ELR (cell line): ENCODE results near the gene BTBD9.
A peak's percentile ranks its signal among the peaks of the same experiment; 100 is the strongest.
"Not testable (repeated sequence)": the region's sequence is repeated elsewhere in the genome, so short reads cannot be mapped to it uniquely, and the experiment has no call there.

ENCODE experiments used
- DNase-seq: peaks from one replicate; pipeline ENCODE4 v3.0.0-alpha.2; 2015; ENCODE audit warnings: low read depth

Gene BTBD9

DNA sequence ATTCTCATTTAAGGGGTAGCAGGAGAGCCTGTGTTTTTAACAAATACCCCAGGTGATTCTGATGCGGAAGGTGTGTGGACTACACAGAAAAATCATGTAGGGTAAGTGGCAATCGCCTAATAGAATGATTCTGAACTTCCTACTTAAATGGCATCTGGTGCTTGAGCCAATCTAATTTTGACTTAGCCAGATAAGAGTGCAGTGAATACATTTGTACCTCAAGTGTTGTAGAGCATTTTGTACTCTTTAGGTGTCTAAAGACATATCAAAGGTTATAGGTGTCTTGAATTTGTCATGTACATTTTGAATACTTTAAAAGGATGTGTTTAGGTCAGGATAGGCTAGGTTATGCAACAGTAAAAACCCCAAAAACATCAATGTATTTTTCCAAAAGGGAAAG lies 10.0 kb upstream of the BTBD9 start:
- DNase-seq, result no peak

DNA sequence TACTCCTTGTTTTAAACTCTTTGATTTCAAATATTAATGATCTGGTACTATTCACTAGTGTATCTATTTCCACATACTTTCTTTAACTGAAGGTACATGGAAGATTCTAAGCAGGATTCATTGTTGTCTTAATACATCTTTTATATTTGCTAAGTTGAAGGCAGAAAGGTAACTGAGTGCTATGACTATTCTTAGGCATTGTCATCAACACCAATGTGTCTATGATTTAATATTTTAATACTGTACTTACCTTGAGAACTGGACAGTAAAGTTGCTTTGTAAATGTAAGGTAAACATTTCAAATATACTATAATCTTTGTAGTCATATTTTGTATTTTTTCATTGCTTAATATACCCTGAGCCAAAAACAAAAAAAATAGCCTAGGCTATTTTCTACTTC lies 8.9 kb upstream of the BTBD9 start:
- no peak for DNase-seq

DNA sequence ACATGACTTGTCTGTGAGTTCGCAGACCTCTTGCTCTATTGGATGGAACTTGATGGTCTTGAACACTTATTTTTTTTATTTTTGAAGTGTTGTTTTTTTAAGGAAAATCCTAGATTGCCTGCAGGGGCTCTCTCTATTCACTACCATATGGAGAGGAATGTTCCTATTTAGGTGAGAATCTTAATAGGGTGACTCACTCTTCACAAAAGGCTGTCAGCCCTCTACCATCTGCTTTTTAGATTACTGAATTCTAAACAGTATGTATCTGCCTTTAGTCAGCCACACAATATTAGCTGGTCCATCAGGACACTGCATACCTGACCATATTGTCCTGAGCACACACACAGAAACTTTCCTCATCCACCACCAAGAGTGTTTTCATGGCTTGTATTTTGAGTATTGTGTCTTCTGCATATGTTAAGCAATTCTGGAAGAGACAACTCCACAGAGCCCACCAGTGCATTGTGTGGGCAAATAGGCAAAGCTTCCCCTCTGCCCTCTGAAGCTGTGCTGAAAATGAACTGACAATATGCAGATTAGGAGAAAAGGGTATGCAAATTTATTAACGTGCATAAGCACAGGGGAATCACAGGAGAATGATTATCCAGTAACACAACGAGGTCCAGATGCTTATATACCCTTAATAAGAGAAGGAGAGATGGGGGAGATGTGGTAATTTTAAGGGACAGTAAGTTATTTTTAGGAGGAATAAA lies 6.6 kb upstream of the BTBD9 start:
- peak; percentile 8 for DNase-seq

DNA sequence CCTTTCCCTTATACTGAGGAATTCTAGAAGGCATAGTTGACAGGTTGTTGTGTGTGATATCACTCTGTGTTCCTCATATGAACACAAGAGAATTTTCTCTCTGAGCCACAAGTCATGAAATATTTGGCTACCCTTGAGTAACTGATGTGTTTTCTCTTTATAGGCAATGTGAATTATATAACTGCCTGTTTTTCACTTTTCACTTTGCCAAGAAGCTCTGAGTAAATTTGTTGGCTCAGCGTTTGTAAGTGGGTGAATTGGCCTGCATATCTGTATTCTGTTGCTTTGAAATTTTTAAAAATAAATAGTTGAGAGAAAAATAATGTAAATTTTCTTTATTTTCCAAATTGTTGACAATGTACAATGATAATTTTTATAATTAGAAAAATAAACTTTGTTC lies 5.2 kb upstream of the BTBD9 start:
- no peak for DNase-seq

DNA sequence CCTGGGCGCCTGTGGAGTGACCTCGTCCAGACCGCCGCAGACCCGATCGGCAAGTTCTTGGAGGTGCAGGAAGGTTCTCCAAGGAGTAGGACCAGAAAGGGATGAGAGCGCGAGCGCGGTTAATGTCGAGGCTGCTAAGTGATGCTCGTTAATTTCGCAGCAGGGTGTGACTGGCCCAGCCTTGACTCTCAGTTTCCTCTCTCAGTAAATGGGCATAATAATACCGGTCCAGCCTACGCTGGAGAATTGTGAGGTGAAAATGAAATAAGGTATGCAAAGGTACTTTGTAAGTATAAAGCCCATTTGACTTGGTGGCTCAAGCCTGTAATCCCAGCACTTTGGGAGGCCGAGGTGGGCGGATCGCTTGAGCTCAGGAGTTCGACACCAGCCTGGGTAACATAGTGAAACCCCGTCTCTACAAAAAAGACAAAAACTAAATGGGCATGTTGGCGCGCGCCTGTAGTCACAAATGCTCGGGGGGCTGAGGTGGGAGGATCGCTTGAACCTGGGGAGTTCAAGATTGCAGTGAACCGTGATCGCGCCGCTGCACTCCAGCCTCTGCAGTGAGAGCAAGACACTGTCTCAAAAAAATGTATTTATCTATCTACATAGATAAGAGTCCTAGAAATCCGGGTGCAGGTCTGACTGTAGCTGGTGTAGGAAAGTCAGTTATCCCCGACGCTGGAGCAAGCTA lies 634 bp upstream of the BTBD9 start:
- DNase-seq, result peak; percentile 79

DNA sequence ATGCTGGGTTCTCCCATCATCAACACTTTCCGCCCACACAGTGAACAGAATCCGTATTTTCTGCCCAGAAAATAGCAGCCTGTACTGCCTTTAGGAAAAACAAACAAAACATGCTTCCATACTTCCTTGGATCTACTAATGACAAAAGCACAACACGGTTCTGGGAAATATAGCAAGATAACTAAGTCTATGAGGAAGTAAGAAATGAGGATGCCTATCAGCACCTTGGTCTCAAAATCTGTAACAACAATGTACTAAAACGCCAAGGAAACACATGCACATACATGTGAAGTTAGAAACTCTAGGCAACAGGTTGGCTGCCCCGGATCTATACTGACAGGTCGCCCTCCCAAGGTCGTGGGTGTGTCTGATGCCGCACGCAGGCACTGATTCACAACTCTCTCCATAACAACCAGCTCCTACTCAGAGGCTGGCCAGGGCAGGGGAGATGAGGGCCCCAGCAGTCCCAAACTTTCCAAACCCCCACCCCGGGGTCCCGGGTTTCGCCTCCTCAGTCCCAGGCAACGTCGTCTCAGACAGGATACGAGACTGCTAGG lies 710 bp downstream of the BTBD9 start:
- peak; percentile 68 for DNase-seq

DNA sequence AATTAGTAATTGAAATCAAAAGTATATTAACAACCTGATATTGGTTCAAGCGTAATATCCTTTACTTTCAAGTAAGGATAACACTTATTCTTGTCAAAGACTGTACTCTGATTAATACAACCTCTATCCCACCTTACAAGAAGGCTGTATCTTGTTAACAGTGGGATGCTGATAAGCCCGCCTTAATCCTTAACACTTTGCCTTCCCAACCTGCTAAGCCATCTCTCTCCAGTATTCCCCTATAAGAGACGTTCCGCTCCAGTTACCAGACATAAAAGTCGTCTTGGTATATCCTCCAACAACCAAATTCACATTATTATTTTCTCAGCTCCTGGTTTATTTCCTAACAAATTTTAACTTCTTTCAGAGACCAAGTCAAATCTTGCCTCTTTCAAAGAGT lies 2.0 kb downstream of the BTBD9 start:
- DNase-seq, result no peak

DNA sequence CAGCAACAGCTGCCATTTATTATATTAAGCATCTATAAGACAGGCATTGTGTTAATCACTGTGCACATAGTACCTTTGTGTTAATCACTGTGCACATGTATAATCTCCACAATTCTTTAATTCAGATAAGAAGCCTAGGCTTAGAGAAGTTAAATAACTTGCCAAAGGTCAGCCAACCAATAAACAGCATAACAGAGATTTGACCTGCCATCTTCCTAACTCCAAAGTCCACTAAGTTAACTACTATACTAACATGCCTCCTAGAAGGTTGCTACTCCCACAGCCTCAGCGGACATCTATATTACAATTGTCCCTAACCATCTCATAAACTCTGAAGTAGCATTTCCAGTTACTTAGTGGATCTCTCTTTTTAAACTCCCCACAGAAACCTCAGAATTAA lies 3.7 kb downstream of the BTBD9 start:
- no peak for DNase-seq

DNA sequence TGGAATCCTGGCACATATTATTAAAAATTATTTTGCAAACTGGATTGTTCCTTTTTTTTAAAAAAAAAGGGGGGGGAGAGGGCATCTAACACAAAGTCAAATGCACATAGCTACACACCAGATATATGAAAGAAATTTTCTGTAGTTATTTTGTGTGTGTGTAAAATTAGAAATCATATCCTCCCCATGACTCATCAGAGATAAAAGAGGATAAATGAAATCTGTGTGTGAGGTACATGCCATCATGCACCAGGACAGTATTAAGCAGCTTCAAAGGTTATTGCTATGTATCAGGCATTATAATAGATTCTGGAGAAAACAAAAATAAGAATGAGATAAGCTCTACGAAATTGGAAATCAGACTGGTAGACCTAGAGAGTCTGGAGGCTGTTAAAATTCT lies 5.2 kb downstream of the BTBD9 start:
- DNase-seq, result peak; percentile 22

DNA sequence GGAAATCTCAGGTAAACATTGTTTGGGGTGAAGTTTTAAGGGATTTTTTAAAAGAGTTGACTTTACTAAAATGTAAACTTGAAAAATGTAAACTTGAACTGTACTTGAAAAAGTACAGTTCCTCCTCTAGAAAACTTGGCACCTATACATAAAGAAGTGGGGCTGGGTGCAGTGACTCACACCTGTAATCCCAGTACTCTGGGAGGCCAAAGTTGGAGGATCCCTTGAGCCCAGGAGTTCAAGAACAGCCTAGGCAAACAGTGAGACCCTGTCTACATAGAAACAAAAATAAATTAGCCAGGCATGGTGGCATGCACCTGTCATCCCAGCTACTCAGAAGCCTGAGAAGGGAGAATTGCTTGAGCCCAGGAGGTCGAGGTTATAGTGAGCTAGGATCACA lies 7.2 kb downstream of the BTBD9 start:
- peak; percentile 8 for DNase-seq

DNA sequence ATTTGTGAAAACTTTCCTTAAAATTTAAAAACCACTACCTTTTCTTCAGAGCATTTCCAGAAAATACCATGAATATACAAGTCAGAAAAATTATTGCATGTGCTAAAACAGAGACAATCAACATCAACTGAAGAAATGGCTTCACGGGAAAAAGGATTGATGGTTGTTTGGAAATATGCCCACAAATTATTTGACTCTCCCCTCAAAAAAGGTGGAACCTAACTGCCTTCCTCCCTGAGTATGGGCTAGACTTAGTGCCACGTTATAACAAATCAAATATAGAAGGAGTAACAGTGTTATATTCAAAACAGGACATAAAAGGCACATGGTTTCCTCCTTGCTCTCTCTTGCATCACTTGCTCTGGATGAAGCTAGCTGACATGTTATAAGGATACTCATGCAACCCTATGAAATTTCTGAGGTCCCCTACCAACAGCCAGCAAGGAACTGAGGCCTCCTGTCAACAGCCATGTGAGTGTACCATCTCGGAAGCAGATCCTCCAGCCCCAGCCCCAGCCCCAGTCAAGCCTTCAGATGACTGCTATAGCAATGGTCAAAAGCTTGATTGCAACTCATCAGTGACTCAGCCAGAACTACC lies 8.4 kb downstream of the BTBD9 start:
- no peak for DNase-seq

DNA sequence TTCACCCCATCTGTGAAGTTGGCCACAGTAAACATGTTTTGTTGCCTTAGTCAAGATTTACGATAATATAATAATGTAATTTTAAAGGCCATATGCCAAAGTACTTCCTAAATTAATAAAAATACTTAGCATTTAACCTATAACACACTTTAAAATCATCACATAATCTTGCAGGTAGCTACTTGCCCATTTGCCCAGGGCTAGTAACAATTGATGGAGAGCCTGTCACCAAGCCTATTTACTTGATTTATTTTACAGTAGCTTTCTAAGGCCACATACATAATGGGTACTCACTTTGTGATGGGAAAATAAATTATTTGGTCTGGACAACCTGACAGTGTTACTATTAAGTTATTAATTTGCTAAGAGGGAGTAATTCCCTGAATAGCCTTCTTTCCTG lies 14.5 kb downstream of the BTBD9 start:
- no peak for DNase-seq

DNA sequence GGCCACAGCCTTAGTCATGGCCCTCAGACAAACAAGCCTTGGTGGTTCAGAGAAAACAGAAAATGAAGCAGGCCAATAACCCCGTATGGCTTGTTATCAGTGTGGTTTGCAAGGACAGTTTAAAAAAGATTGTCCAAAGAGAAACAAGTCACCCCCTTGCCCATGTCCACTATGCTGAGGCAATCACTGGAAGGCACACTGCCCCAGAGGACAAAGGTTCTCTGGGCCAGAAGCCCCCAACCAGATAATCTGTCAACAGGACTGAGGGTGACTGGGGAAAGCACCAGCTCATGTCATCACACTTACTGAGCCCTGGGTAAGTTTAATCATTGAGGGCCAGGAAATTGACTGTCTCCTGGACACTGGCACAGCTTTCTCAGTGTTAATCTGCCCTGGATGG lies 20.4 kb downstream of the BTBD9 start:
- DNase-seq, result not testable (repeated sequence)

DNA sequence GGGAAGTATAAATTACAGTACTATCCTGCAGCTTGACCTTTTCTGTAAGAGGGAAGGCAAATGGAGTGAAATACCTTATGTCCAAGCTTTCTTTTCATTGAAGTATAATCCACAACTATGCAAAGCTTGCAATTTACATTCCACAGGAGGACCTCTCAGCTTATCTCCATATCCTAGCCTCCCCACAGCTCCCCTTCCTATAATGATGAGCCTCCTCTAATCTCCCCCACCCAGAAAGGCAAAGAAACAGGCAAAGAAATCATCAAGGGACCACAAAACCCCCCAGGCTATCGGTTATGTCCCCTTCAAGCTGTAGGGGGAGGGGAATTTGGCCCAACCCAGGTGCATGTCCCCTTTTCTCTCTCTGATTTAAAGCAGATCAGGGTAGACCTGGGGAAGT lies 21.4 kb downstream of the BTBD9 start:
- not testable (repeated sequence) for DNase-seq

DNA sequence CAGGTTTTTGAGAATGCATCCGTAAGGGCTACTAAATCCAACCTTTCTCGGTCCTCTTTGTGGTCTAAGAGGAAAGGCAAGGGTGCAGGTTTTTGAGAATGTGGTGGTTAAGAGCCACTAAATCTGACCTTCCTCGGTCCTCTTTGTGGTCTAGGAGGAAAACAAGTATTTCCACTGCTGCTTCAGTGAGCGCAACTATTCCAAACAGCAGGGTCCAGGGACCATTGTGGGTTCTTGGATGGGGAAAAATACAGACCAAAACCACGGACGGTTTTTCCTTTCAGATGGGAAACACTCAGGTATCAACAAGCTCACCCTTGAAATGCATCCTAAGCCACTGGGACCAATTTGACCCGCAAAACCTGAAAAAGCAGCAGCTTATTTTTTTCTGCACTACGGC lies 21.9 kb downstream of the BTBD9 start:
- DNase-seq, result no peak

DNA sequence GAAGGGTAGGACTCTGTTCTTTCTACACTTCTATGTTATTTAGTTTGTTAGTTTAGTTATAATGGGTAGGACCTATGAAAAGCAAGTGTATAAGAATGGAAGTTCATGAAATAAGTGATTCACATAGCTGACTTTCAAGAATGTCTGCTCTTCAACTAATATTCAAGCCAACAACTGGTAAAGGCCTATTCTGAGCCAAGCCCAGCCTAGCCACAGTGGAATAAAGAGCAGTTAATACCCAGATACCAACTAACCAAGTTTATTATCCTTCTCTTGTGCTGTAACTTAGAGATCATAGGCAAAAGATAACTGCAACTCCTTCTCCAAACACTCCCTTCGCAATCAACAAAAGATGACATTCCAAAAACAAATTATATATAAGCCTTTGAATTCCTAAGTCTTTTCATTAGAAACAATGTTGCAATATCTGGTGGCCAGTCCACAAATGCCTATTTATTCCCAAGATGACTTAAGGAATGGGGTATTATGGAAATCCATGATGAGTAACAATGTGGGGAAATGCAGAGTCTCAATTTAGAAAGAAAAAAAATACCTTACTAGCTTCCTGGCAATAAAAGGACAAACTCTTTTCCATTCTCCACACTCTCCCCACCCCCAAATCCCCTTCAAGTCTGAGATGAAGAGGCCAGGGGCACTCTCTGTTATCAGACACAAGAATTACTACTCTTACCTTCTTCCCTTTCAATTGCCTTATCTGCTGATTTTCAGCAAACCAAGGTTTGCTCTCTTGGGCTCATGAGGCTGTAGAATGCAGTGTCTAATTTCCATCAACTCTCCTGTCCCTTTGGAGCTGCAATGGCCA lies 27.4 kb downstream of the BTBD9 start:
- peak; percentile 27 for DNase-seq

DNA sequence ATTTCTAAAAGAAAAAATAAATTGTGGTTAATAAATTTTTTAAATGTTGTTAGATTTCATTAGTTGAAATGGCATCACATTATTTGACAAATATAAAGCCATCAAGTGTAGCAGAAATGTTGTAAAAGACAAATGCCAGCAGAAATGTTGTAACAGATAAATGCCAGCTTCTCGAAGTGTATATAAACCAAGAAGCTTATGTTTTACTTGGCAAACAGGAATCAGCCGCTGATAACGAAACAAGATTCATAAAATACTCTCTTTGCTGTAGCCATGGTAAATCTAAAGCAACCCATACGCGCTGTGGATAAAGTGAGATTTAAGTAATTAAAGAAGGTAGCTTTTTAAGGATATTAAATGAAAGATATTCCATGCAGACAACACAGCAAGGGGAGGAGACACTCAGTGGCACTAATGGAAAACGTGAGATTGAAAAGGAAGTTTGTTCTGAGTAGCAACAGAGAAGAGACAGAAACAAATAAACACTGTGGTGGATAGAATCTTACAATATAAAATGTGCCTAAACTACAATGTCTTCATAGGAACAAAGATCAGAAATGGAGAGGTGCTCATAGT lies 29.6 kb downstream of the BTBD9 start:
- no peak for DNase-seq

DNA sequence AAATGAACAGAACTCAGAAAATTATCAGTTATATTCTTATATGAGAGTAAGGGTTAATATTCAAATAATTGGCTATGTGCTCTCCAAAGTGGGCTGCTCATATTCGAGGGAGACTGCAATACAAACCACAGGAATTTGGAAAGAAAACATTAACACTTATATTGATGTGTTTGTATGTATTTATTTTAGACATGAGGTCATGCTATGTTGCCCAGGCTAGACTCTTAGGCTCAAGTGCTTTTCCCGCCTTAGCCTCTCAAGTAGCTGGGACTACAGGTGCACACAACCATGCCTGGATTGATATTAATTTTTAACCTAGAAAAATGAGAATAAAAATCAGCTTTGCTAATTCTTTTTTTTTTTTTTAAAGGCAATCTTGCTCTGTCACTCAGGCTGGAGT lies 35.0 kb downstream of the BTBD9 start:
- DNase-seq, result peak; percentile 12

DNA sequence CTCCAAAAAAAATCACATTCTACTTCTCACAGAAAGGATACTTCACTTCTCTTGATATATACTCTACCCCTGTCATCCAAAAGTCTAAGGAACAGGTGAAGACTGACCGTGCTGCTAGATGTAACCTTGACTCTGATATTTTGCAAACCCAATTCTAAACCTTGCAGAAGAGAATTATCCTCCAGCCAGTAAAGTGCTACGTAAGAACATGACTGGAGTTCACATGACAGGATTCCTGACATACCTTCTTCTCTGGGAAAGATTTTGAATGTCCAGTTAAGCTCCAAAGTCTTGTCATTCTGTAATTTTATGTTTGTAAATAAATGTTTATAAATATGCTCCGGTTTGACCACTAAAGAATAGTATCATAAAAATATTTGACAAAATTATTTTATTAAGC lies 35.8 kb downstream of the BTBD9 start:
- DNase-seq, result no peak

DNA sequence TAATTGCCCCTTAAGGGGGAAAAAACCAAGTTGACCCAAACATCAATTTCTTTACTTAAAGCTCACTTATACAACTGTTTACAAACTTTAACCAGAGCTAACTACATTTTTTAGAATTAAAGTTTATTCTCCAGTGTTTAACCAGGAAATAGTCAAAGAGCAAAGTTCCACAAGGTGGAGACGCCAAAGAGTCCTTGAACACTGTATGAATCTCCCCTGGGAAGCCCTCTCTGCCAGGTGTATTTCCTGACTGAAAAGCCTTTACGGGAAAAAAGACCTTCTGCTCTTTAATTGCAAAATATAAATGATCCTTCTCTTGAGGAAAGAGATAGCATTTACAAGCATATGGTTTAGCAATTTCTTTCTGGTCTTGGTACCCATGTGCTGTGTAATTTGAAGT lies 36.2 kb downstream of the BTBD9 start:
- no peak for DNase-seq

DNA sequence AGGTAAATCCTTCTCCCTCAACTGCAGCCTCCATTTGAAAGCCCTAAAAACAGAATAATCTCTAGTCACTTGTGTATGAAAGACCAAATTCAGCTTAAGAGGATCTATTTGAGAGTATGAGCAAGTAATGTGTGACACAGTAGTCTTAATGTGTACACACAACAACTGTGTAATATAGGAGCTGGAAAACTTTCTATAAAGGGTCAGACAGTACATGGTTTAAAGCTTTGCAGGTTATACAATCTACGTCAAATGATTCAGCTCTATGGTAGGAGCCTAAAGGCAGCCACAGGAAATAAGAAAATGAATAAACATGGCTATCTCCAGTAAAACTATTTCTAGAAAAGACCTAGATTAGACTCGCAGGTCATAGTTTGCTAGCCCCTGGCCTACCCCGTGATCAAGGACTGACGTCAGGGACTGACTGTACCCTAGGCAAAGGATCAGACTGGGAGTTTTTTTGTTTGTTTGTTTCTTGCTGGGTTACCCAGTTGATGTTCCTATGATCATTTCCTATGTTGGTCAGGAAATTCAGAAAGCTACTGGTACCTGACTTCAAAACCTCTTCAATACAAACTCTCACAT lies 39.7 kb downstream of the BTBD9 start:
- no peak for DNase-seq

DNA sequence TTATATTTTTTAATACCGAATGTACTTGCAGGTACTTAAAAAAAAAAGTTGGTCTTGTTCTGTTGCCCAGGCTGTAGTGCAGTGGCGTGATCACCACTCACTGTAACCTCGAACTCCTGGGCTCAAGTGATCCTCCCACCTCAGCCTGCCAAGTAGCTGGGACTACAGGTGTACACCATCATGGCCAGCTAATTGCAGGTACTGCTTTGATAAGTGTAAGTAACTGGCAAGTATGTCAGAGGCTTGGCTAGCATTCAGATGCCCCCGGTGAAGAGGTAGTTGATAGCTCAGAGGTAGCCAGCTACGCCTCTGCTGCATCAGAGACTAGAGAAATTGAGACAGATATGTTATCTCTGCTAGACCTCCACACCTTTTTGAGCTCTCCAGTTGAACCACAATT lies 40.5 kb downstream of the BTBD9 start:
- DNase-seq, result no peak
